ENCODE measurements around the gene CNOT4. TPM values are rescaled to one million over a fixed set of nuclear protein-coding genes. Genes with fewer than 3 reads are reported as not detected.

The CNOT4 gene
- total and polyA plus RNA-seq, 10 donors = 5.3 to 36.9 (median 27.9) TPM

DNA sequence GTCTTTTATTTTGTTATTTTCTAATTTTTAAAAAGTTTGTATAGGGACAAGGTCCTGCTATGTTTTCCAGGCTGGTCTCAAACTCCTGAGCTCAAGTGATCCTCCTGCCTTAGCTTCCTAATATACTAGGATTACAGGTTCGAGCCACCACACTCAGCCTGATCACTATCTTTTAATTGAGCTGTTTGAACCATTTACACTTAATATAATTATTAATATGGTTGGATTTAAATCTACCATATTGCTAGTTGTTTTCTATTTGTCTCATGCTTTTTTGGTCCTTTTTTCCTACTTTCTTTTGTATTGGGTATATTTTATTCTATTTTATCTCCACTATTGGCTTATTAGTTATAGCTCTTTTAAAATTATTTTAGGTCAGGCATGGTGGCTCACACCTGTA lies 13.2 kb upstream of the CNOT4 start:
- intact Hi-C loops (cut with DNase I; ENCODE audit: low total_unique reads) = no loop called here
- Histone ChIP-seq H3K27ac (no peak overlapping the region), H3K27me3 (replicated peaks in 1 of 7) (no peaks in the 10 kb centered on the region), H3K9me3 (peaks cover 0 to 5% (median 0%) of the 10 kb centered on the region in 8 donors), H3K36me3 (no peaks in the 10 kb centered on the region), H3K4me3 (no peak overlapping the region), H3K4me1 (peaks cover 0 to 11% (median 0%) of the 10 kb centered on the region in 6 donors)
- WGBS, 5 donors = 90 to 100% (median 92%) methylated on average over 1 of the region's 1 CpG
- no peak for TF ChIP-seq POLR2AphosphoS5 (IDR thresholded peaks at IDR 0.05)
- no peak for TF ChIP-seq POLR2A (IDR thresholded peaks at IDR 0.05)
- TF ChIP-seq CTCF (IDR thresholded peaks at IDR 0.05 in 8 of 11, conservative IDR thresholded peaks at IDR 0.05 in 3 of 11) = no peak
- DNase-seq = no peak

- no peaks in the 10 kb centered on the region for H3K27me3 ChIP-seq (replicated peaks in 1 of 7)
- 85 to 95% (median 92%) methylated on average over 6 of the region's 6 CpGs for WGBS, 5 donors
- TF ChIP-seq CTCF (IDR thresholded peaks at IDR 0.05 in 8 of 11, conservative IDR thresholded peaks at IDR 0.05 in 3 of 11) = no peak
- TF ChIP-seq POLR2AphosphoS5 (IDR thresholded peaks at IDR 0.05) = no peak
- TF ChIP-seq POLR2A (IDR thresholded peaks at IDR 0.05) = no peak
Observed at GRCh38 chr7:135522509-135522908, 12.6 kb upstream of the CNOT4 start.

DNA sequence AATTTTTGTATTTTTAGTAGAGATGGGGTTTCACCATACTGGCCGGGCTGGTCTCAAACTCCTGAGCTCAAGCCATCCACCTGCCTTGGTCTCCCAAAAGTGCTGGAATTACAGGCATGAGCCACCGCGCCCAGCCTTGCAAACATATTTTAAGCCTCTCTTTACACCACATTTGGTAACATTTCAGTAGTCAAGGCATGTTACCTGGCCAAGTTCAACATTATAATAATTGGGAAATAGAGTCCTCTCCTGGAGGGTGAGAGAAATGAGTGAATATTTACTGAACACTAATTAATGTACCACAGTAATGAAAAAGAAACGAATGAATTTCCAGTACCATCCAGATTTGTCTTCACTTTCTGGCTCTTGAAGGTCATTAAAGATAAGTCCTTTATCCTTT lies 10.0 kb upstream of the CNOT4 start:
- no peak overlapping the region for H3K4me3 ChIP-seq
- no peak for DNase-seq
- H3K27me3 ChIP-seq (replicated peaks in 1 of 7) = no peaks in the 10 kb centered on the region
- peaks cover 0 to 11% (median 0%) of the 10 kb centered on the region in 6 donors for H3K4me1 ChIP-seq
- no peak overlapping the region for H3K27ac ChIP-seq
- intact Hi-C loops (cut with DNase I; ENCODE audit: low total_unique reads) = no loop called here
- no peaks in the 10 kb centered on the region for H3K36me3 ChIP-seq
- peaks cover 0 to 5% (median 0%) of the 10 kb centered on the region in 8 donors for H3K9me3 ChIP-seq
- TF ChIP-seq POLR2AphosphoS5 (IDR thresholded peaks at IDR 0.05) (no peak), CTCF (IDR thresholded peaks at IDR 0.05 in 8 of 11, conservative IDR thresholded peaks at IDR 0.05 in 3 of 11) (no peak), POLR2A (IDR thresholded peaks at IDR 0.05) (no peak)
- WGBS, 5 donors = 86 to 92% (median 89%) methylated on average over 4 of the region's 4 CpGs

More at GRCh38 chr7:135522509-135522908, 12.6 kb upstream of the CNOT4 start:
- DNase-seq = no peak
- no peaks in the 10 kb centered on the region for H3K36me3 ChIP-seq
- peaks cover 0 to 5% (median 0%) of the 10 kb centered on the region in 8 donors for H3K9me3 ChIP-seq
- peaks cover 0 to 11% (median 0%) of the 10 kb centered on the region in 6 donors for H3K4me1 ChIP-seq
- intact Hi-C loops (cut with DNase I; ENCODE audit: low total_unique reads) = no loop called here
- H3K4me3 ChIP-seq = no peak overlapping the region
- H3K27ac ChIP-seq = no peak overlapping the region

GRCh38 chr7:135519233-135519688 lies 9.4 kb upstream of the CNOT4 start:
- no peaks in the 10 kb centered on the region for H3K27me3 ChIP-seq (replicated peaks in 1 of 7)
- peaks cover 0 to 5% (median 0%) of the 10 kb centered on the region in 8 donors for H3K9me3 ChIP-seq
- H3K36me3 ChIP-seq = no peaks in the 10 kb centered on the region
- TF ChIP-seq POLR2A (IDR thresholded peaks at IDR 0.05) (no peak), CTCF (IDR thresholded peaks at IDR 0.05 in 8 of 11, conservative IDR thresholded peaks at IDR 0.05 in 3 of 11) (no peak), POLR2AphosphoS5 (IDR thresholded peaks at IDR 0.05) (no peak)
- no peak for DNase-seq
- no peak overlapping the region for H3K4me3 ChIP-seq
- intact Hi-C loops (cut with DNase I; ENCODE audit: low total_unique reads) = no loop called here
- peaks cover 0 to 11% (median 0%) of the 10 kb centered on the region in 6 donors for H3K4me1 ChIP-seq
- no peak overlapping the region for H3K27ac ChIP-seq

Measured in spleen (tissue), 11 donors.